GM18867 (cell line): ENCODE results near the gene INPP5K.
"Not testable (repeated sequence)": the region's sequence is repeated elsewhere in the genome, so short reads cannot be mapped to it uniquely, and the experiment has no call there.

Source experiments
- ATAC-seq: cut with Tn5 transposase; IDR thresholded peaks from one replicate; pipeline ENCODE4 v1.9.1; 2021; ENCODE audit warnings: mild to moderate bottlenecking, moderate library complexity; ENCODE audit not compliant: unreplicated experiment

INPP5K gene

DNA sequence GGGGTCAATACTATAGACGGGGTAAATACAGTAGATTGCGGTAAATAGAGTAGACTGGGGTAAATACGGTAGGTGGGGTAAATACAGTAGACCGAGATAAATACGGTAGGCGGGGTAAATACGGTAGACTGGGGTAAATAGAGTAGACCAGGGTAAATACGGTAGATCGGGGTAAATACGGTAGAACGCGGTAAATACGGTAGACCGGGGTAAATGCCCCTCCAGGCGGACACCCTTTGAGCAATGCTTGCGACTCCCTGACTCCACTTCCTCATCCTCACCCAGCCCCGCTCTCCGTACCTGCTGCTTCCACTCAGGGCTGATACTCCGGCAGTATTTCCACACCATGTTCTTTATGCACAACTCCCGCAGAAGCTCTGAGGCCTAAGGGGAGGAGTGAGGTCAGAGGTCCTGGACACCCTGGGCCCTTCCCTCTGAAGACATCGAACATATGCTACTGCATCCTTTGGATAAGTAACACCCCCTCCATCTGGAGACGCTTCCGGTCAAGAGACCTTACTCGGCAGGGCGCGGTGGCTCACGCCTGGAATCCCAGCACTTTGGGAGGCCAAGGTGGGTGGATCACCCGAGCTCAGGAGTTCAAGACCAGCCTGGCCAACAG is 47.1 kb downstream of the INPP5K start:
- no peak for ATAC-seq

DNA sequence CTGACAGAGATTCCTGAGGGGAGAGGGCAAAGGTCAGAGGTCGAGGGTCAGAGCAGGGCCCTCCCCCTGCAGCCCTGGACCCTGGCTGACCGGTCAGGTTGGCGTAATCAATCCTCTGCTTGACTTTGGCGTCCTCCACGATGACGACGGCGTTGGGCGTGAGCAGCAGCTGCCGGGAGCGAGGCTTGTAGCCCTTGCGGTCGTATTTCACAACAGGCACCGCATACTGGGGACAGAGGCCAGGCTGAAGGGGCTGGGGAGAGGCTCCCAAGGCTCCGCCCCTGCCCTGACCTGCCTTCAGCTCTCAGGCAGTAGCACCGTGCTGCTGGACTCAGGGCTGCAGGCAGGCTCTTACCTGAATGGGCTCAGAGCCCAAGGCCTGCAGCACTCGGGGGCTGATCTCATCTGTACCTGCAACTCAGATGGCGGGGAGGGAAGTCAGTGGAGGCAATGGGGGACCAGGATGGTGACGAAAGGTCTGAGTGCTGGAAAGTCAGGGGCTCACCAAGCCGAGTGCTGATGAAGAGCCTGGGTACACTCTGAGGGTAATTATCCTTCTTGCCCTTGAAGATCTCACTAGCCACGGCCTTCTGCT is 48.4 kb downstream of the INPP5K start:
- ATAC-seq: no peak

DNA sequence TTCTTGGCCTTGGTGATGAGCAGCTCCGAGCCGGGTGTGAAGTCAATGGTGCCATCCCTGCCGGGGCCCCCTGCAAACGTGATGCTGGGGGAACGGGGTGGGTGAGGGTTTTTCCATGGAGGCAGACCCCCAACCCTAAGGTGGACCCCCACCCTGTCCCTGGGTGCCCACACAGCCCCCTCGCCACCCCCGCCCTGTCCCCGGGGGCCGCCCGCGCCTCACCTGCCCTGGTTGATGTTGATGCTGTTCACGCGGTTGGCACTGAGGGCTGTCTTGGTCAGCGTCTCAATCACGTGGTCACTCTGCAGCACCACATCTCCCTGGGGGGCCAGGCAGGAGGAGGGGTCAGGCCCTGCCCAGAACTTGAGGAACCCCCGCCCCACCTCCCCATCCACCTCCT is 49.2 kb downstream of the INPP5K start:
- no peak for ATAC-seq

DNA sequence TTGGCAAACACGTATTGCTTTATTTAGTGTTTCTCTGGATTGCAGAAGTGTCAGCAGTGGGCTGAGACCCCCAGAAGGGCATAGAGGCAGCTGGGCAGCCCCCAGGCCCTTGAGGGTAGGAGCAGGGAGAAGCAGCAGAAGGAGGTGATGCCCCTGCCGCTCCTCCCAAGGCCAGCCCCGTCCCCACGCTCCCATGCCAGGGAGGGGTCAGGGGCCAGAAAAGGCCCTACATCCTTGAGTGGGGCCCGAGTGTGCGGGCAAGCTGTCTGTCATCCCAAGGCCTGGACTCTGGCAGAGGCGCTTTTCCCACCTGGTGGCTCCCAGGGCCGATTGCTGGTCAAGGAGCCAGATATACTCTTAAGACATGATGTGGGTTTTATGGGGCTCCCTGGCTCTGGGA is 52.2 kb downstream of the INPP5K start:
- no peak for ATAC-seq

DNA sequence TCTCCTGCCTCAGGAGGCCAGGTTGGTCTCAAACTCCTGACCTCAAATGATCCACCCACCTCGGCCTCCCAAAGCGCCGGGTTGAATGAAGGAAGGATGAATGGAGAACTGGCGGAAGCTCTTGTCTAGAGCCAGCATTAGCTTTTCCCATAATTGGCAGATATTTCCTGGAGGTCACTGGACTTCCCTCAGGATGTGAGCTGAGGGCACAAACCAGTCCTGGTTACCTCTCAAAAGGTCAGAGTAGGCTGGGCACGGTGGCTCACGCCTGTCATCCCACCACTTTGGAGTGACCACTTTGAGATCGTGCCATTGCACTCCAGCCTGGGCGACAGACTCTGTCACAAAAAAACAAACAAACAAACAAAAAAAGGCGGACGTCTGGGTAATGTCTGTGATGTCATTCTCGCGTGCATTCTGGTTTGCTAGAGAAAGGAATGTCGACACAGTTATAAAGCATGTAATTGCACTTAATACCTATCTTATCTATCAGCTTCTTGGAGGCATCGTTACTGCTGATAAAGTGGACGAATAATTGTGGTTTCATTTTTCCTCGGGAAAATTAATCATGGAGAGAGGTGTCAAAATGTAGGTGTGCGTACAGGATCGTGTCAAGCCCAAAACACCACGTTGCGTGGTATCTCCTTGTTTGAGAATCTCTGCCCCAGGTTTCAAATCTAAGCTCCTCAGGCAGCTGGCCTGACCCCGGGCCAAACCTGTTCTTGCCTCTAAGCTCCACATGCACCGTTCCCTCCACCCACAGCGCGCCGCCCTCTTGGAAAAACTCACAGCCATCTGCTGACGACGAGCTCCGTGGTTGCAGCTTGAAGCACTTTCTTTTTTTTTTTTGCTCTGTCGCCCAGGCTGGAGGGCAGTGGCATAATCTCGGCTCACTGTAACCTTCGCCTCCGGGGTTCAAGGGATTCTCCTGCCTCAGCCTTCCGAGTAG is 54.0 kb downstream of the INPP5K start:
- ATAC-seq: no peak

DNA sequence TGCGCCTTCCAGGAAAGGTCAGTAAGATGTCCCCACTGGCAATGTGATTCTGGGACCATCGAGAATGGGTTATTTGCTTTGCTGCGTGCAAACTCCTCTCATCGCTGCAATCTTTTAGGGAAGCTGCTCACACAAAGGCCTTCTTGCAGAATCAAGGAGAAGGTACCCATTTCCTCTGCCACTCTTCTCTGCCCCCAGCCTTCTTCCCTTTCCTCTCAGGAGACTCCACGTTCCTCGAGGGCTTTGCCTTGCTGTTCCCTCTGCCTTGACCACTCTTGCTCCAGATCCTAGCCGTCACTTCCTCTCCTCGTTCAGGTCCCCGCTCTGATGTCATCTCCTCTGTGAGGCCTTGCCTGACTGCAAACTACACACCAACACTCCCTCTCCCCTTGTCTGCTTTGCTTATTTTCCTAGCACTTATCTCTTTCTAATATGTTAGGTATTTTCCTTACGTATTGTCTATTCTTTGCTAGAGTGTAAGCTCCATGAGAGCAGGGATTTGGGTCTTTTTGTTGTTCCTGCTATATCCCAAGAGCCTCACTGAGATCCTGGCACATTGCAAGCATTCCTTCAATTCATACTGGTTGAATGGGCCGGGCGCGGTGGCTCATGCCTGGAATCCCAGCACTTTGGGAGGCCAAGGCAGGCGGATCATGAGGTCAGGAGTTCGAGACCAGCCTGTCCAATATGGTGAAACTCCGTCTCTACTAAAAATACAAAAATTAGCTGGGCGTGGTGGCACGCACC is 55.0 kb downstream of the INPP5K start:
- ATAC-seq: no peak

DNA sequence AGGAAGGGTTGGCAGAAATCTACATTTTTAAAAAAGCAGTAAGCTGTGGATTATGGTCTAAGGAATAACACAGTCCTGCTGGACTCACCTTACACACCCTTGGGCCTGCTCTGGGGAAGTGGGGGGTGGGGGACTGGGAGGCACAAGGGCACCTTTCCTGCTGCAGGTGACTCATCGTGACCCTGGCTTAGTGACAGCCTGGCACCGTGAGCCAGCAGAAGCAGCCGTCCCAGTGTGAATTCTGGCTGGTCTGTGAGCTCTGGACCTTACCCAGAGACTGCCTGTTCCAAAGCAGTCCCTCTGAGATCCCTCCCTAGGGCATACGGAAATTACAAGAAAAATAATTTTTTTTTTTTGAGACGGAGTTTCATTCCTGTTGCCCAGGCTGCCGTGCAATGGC is 56.2 kb downstream of the INPP5K start:
- no peak for ATAC-seq

DNA sequence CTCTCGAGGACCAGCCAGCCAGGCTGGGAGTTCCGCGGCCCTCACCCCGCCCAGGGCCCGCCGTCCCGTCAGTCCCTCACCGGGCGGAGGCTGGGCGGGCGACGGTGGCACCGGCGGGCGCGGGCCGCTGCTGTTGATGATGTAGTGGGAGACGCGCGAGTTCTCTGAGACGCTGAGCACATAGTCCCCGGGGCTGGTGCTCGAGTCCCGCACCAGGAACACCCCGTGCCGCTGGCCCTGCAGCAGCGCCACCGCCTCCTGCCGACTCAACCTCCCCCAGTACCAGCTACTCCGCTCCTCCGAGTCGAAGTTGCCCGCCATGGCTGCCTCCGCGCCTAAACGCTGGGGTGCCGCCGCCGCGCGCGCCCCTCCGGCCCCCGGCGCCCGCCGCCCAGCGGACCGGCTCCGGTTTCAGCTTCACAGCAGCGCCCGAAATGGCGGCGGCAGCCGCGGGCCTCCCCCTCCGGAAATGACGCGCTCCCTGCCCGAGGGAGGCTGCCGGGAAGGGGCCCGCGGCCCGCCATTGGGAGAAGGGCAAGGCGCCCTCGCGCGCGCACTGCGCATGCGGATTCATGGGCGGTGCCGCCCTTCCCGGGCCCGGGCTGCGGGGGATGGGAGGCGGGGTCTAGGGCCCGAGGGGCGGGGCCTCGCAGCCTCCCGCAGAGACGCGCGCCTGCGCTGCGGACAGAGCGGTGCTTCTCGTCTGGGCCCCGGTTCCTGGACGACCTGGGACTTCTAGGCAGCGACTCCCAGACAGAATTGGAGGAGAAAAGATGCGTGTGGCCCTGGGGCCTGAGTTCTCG is 60.4 kb downstream of the INPP5K start, which contains the start of gene CRK:
CRK (minus strand) TSS at position 436 of the 803 bp plus-strand sequence; CDS start at position 321, 115 bp downstream.
- ATAC-seq: peak; percentile 83

DNA sequence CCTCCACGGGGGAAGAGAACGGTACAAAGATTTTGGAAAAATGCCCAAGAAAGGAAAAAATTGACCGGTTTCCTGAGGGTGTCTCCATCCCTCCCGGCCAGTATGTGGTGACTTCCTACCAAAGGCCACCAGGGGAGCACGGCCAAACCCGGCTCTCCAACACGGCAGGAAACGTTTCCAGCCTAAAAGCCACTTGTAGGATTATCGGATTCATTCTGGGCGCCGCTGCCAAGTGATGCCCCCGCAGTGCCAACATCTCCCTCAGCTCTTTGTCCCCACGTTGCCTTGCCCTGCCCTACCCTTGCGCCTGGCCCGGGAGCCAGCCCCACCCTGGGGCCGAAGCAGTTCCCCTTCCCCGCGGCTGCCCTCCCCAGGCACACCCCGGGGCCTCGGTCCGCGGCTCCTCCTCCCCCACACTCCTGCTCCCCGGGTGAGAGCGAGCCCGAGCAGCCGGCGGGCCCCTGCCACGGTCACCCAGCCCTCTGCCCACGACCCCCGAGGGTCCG is 61.1 kb downstream of the INPP5K start:
- ATAC-seq: peak; percentile 30

DNA sequence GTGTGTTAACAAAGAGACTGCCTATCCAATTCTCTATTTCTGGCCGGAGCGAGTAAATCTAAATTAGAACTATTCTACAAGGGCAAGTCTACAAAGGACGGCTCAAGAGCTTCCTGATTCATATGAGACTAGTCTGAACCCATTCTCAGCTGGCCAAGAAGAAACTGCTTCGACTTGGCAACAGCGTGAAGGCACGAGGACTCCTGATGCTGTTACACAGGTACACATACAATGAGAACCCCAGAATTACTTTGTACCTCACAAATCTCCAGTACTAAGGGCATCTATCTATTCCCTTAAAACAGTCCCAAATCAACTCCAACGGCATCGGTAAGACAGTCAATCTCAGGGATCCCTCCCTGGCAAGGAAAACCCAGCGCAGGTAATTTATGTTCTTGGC is 61.9 kb downstream of the INPP5K start:
- no peak for ATAC-seq

DNA sequence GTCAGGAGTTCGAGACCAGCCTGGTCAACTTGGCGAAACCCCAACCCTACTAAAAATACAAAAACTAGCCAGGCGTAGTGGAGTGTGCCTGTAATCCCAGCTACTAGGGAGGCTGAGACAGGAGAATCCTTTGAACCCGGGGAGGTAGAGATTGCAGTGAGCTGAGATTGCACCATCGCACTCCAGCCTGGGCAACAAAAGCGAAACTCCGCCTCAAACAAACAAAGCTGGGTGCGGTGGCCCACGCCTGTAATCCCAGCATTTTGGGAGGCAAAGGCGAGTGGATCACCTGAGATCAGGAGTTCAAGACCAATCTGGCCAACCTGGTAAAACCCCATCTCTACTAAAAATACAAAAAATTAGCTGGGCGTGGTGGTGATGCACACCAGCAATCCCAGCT is 62.7 kb downstream of the INPP5K start:
- not testable (repeated sequence) for ATAC-seq

DNA sequence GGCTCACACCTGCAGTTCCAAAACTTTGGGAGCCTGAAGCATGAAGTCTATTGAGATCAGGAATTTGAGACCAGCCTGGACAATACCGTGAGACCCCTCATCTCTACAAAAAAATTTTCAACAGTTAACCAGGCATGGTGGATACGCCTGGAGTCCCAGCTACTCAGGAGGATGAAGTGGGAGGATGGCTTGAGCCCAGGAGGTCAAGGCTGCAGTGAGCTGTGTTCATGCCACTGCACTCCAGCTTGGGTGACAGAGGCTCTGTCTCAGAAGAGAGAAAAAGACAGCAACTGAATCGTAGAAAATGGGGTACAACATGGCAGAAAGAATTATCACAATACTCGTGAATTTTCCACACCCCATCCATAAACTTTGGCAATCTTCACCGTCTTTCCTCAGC is 63.6 kb downstream of the INPP5K start:
- no peak for ATAC-seq

DNA sequence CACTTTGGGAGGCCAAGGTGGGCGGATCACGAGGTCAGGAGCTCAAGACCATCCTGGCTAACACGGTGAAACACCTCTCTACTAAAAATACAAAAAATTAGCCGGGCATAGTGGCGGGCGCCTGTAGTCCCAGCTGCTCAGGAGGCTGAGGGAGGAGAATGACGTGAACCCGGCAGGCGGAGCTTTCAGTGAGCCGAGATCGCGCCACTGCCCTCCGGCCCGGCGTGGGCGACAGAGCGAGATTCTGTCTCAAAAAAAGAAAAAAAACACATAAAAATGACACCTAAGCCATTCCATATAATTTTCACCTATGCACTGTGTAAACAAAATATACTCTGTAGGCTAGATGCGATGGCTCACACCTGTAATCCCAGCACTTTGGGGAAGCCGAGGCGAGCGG is 66.2 kb downstream of the INPP5K start:
- not testable (repeated sequence) for ATAC-seq

DNA sequence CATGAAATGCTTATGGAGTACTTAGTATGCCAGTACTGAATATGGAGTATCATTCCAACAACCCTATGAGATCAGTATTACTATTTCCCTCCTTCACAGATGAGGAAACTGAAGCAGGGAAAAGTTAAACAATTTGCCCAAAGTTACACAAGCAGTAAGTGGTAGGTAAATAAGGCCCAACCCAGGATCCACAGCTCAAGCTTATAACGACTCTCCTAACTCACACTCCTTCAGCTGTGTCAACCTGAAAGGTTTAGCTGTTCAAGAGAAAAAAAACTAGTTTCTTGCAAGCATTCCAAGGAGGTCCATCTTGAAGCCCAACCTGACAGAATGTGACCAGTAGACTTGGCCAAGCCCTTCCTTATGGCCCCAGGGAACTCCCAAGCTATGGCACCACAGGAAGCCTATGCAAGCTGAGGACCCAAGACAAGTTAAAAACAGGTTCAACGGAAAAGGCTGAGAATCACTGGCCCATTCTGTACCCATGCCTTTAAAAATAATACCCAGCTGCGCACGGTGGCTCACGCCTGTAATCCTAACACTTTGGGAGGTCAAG is 66.9 kb downstream of the INPP5K start:
- ATAC-seq: no peak

DNA sequence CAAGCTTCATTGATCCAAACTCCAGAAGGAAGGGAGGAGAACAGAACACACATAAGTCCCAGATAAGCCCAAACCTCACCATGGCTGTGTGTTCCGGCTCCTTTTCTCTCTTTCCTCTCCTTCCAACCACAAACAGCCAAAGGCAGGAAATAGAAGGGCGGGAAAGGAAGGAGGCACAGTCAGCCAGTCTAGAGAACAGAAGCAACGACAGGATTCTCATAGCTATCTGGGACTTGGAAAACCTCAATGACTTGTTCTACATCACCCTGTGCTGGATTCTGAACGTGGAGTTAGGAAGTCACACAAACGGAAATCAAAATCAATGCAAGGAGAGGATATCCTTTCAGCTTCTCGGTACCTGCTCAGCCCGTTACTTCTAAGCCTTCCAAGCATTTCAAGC is 69.4 kb downstream of the INPP5K start:
- no peak for ATAC-seq

DNA sequence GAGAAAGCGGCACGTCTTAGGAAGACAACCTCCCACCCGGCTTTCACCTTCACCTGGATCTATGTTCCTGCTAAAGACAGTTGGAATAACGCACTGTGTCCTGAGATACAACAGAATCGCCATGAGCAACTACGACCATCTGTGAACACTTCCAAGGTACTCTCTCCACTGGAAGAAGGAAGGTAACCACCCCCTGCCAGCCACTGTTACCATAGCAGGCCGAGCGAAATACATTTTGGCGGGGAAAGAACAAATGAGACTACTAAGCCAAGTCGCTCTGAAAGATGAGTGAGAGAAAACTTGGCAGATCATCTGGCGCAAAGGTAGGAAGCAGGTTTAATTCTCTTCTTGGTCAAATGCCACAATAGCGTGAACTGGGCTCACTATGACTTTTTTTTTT is 70.2 kb downstream of the INPP5K start:
- no peak for ATAC-seq

DNA sequence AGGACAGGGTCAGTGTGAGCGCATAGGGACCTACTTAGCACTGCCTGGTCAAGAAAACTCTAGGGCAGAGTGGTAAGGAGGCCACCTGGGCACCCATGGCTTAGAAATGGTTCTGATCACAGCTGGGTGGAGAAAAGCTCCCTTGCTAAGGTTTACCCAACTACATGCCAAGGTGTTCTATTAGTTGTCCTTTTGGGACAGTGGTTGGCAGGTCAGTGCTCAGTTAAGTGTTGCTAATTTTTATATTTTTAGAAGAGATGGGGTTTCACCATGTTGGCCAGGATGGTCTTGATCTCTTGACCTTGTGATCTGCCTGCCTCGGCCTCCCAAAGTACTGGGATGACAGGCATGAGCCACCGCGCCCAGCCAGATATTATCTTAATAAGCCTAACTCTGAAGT is 70.7 kb downstream of the INPP5K start:
- not testable (repeated sequence) for ATAC-seq
